H1 (cell line): Measurements from ENCODE around the gene ATP5F1A. TPM values are rescaled to one million over a fixed set of nuclear protein-coding genes. Genes with fewer than 3 reads are reported as not detected.

Experiments used
- BRCA1 ChIP-seq: IDR thresholded peaks from 2 replicates; pipeline ENCODE4 v1.6.1; 2012; ENCODE audit warnings: low read depth, low read length, improper control_type of control experiment
- CREB1 ChIP-seq: IDR thresholded peaks from 2 replicates; pipeline ENCODE4 v1.6.1; 2012; ENCODE audit warnings: inconsistent platforms
- JUND ChIP-seq: IDR thresholded peaks from 2 replicates; pipeline ENCODE4 v1.6.1; 2011; ENCODE audit warnings: mild to moderate bottlenecking, improper control_type of control experiment, low read length
- RFX5 ChIP-seq: IDR thresholded peaks from 2 replicates; pipeline ENCODE4 v1.6.1; 2011; ENCODE audit warnings: low read depth, low read length, improper control_type of control experiment, borderline replicate concordance
- TCF12 ChIP-seq: IDR thresholded peaks from 2 replicates; pipeline ENCODE4 v1.6.1; 2011; ENCODE audit warnings: low read depth, mild to moderate bottlenecking, low read length
- ZNF274 ChIP-seq: IDR thresholded peaks from 2 replicates; pipeline ENCODE4 v1.7.0; 2012; ENCODE audit warnings: low read length, borderline replicate concordance; ENCODE audit errors: extremely low read depth
- polyA plus RNA-seq, 7 experiments: library from polyadenylated mRNA; depleted of rRNA in 3 of 7; stranded (reverse) in 5 of 7; unstranded in 2 of 7; fragments of >200 nt in 5 of 7; fragments of 200-250 nt in 2 of 7; gene quantifications; 1 replicate in 5 of 7; 2 replicates in 1 of 7; 4 replicates in 1 of 7; pipeline versions ENCODE4 v1.2.1 to v1.2.3, GENCODE V29; 2011 to 2013; ENCODE audit warnings: missing spikeins in 2 of 7, mixed read lengths in 2 of 7
- total RNA-seq: library from RNA; stranded (reverse); fragmentation: NEBNext Ultra II Directional; extraction: Animal tissue kit (Norgen Biotek cat#: 25700); gene quantifications from 2 replicates; pipeline ENCODE4 v1.2.1, GENCODE V29; 2021

Gene ATP5F1A
- total and polyA plus RNA-seq, 2 of the 8 experiments (the other 6 are each of a cell fraction or from before 2014, with no cell fraction given) = 685 to 970 TPM

- TF ChIP-seq ZNF274 (no peak), BRCA1 (no peak), CREB1 (no peak), JUND (no peak), RFX5 (no peak), TCF12 (no peak)
These were observed 12.3 kb upstream of the ATP5F1A start (continued) for GRCh38 chr18:46110406-46110805.
